Vagina (tissue), 2 donors: ENCODE data around the gene TADA2A.
"Not testable (repeated sequence)": the region's sequence is repeated elsewhere in the genome, so short reads cannot be mapped to it uniquely, and the experiment has no call there.

Experiments used
- CTCF ChIP-seq, 3 experiments: fragments of 450-650 bp in 2 of 3; fragments of 200-600 bp in 1 of 3; sonication (generic) in 1 of 3; IDR thresholded peaks; one replicate each; pipeline ENCODE4 v1.5.1; 2017 to 2019; ENCODE audit warnings: antibody characterized with exemption in 3 of 3, mild to moderate bottlenecking in 2 of 3, moderate library complexity in 2 of 3
- POLR2A ChIP-seq, 2 donors: fragments of 450-650 bp; IDR thresholded peaks; one replicate each; pipeline ENCODE4 v1.6.1; 2017; ENCODE audit warnings: antibody characterized with exemption in 2 of 2, mild to moderate bottlenecking in 2 of 2, moderate library complexity in 2 of 2

GRCh38 chr17:37511642-37512041 is 105.0 kb downstream of the TADA2A start:
- TF ChIP-seq POLR2A, CTCF (IDR thresholded peaks at IDR 0.05): not testable (repeated sequence)
